HG02938 (cell line): ENCODE measurements around the gene SERHL2.
"Not testable (repeated sequence)": the region's sequence is repeated elsewhere in the genome, so short reads cannot be mapped to it uniquely, and the experiment has no call there.

Experiments used
- ATAC-seq: cut with Tn5 transposase; IDR thresholded peaks from one replicate; pipeline ENCODE4 v1.9.1; 2021; ENCODE audit warnings: mild to moderate bottlenecking, moderate library complexity; ENCODE audit not compliant: unreplicated experiment

SERHL2 gene

GRCh38 chr22:42603427-42603826, 49.7 kb downstream of the SERHL2 start:
- ATAC-seq = no peak

GRCh38 chr22:42604403-42604802, 50.6 kb downstream of the SERHL2 start:
- ATAC-seq = no peak

GRCh38 chr22:42607641-42608040, 53.9 kb downstream of the SERHL2 start:
- ATAC-seq = not testable (repeated sequence)

GRCh38 chr22:42608136-42608822, 54.5 kb downstream of the SERHL2 start:
- ATAC-seq = no peak

- ATAC-seq = no peak
Measured at GRCh38 chr22:42608823-42609361, 55.1 kb downstream of the SERHL2 start.

- ATAC-seq = no peak
Measured at GRCh38 chr22:42610186-42610585, 56.4 kb downstream of the SERHL2 start.

GRCh38 chr22:42611051-42611450, 57.3 kb downstream of the SERHL2 start:
- ATAC-seq = no peak

GRCh38 chr22:42612336-42612735, 58.6 kb downstream of the SERHL2 start:
- no peak for ATAC-seq

- no peak for ATAC-seq
Measured at GRCh38 chr22:42613872-42614301, 60.1 kb downstream of the SERHL2 start.

- peak; percentile 57 for ATAC-seq
Measured at GRCh38 chr22:42614312-42615091, 60.7 kb downstream of the SERHL2 start, which contains the start of gene POLDIP3. TSS of gene POLDIP3 (minus strand) at chr22:42614883. CDS start at chr22:42614857, 26 bp downstream.

GRCh38 chr22:42615092-42615859, 61.5 kb downstream of the SERHL2 start:
- ATAC-seq = peak; percentile 58

GRCh38 chr22:42615860-42616175, 62.1 kb downstream of the SERHL2 start:
- ATAC-seq = not testable (repeated sequence)

- no peak for ATAC-seq
Measured at GRCh38 chr22:42617155-42617983, 63.6 kb downstream of the SERHL2 start.

- no peak for ATAC-seq
Measured at GRCh38 chr22:42619261-42620063, 65.7 kb downstream of the SERHL2 start.

- ATAC-seq = no peak
Measured at GRCh38 chr22:42620084-42620483, 66.3 kb downstream of the SERHL2 start.

GRCh38 chr22:42621505-42622002, 67.8 kb downstream of the SERHL2 start:
- no peak for ATAC-seq

GRCh38 chr22:42622061-42622710, 68.4 kb downstream of the SERHL2 start:
- ATAC-seq = no peak

- no peak for ATAC-seq
Measured at GRCh38 chr22:42623301-42623751, 69.6 kb downstream of the SERHL2 start.
